Common myeloid progenitor, CD34-positive (primary cell): ENCODE measurements around the gene NAT10.

Experiments used
- CTCF ChIA-PET: fragments of 350-600 bp; sonication (Branson Sonifier 250); formaldehyde crosslinking; loops from one replicate; lab custom pipeline; 2021; ENCODE audit warnings: antibody characterized with exemption; lab: Charles Lee
- POLR2A ChIA-PET: fragments of 350-600 bp; sonication (Branson Sonifier 250); formaldehyde crosslinking; loops from one replicate; lab custom pipeline; 2021; ENCODE audit warnings: antibody characterized with exemption; lab: Charles Lee
- DNase-seq, 3 donors: peaks; one replicate each; pipeline versions ENCODE4 v3.0.0 to v3.0.0-alpha.2; 2013
- H3K27ac ChIP-seq, 2 experiments: 1 replicate in 1 of 2; 2 replicates in 1 of 2; pipeline ENCODE4 v1.7.0; 2013; ENCODE audit warnings: inconsistent platforms in 2 of 2, low read length in 2 of 2, mild to moderate bottlenecking in 2 of 2, low read depth in 1 of 2, moderate library complexity in 1 of 2; ENCODE audit not compliant: severe bottlenecking in 2 of 2, insufficient read depth in 1 of 2, poor library complexity in 1 of 2
- H3K27me3 ChIP-seq, 5 experiments: replicated peaks in 2 of 5; 1 replicate in 3 of 5; 2 replicates in 2 of 5; pipeline versions ENCODE4 v1.6.1 to v1.7.0; 2013; ENCODE audit warnings: low read length in 4 of 5, mild to moderate bottlenecking in 2 of 5, moderate library complexity in 2 of 5, inconsistent platforms in 1 of 5; ENCODE audit not compliant: insufficient read depth in 5 of 5, control insufficient read depth in 4 of 5
- H3K36me3 ChIP-seq, 4 experiments: 1 replicate in 2 of 4; 2 replicates in 2 of 4; pipeline versions ENCODE4 v1.6.1 to v1.7.0; 2013; ENCODE audit warnings: low read length in 3 of 4, control low read depth in 1 of 4, mild to moderate bottlenecking in 1 of 4; ENCODE audit not compliant: control insufficient read depth in 4 of 4, insufficient read depth in 4 of 4
- H3K4me1 ChIP-seq, 4 experiments: 1 replicate in 3 of 4; 2 replicates in 1 of 4; pipeline versions ENCODE4 v1.6.1 to v1.7.1; 2013; ENCODE audit warnings: low read length in 3 of 4, mild to moderate bottlenecking in 3 of 4, control low read depth in 1 of 4, inconsistent platforms in 1 of 4, moderate library complexity in 1 of 4; ENCODE audit not compliant: control insufficient read depth in 4 of 4, insufficient read depth in 4 of 4; ENCODE audit errors: control extremely low read depth in 1 of 4
- H3K4me3 ChIP-seq, 7 experiments: 1 replicate in 4 of 7; 2 replicates in 3 of 7; pipeline versions ENCODE4 v1.5.1 to v1.7.0; 2013; ENCODE audit warnings: mild to moderate bottlenecking in 7 of 7, low read length in 6 of 7, moderate library complexity in 6 of 7, inconsistent platforms in 2 of 7, low read depth in 2 of 7, control low read depth in 1 of 7; ENCODE audit not compliant: insufficient read depth in 4 of 7, control insufficient read depth in 1 of 7; ENCODE audit errors: extremely low read depth in 1 of 7
- H3K9me3 ChIP-seq, 5 experiments: 1 replicate in 4 of 5; 2 replicates in 1 of 5; pipeline versions ENCODE4 v1.6.1 to v1.7.1; 2013; ENCODE audit warnings: low read length in 4 of 5, mild to moderate bottlenecking in 2 of 5, inconsistent platforms in 1 of 5, low read depth in 1 of 5, moderate library complexity in 1 of 5; ENCODE audit not compliant: control insufficient read depth in 4 of 5, insufficient read depth in 2 of 5; ENCODE audit errors: control extremely low read depth in 1 of 5
- WGBS: methylation state at CpG from one replicate; pipeline ENCODE4 v1.1.5; 2013; ENCODE audit not compliant: insufficient coverage; 5-methylcytosine and 5-hydroxymethylcytosine counted together

The NAT10 gene

DNA sequence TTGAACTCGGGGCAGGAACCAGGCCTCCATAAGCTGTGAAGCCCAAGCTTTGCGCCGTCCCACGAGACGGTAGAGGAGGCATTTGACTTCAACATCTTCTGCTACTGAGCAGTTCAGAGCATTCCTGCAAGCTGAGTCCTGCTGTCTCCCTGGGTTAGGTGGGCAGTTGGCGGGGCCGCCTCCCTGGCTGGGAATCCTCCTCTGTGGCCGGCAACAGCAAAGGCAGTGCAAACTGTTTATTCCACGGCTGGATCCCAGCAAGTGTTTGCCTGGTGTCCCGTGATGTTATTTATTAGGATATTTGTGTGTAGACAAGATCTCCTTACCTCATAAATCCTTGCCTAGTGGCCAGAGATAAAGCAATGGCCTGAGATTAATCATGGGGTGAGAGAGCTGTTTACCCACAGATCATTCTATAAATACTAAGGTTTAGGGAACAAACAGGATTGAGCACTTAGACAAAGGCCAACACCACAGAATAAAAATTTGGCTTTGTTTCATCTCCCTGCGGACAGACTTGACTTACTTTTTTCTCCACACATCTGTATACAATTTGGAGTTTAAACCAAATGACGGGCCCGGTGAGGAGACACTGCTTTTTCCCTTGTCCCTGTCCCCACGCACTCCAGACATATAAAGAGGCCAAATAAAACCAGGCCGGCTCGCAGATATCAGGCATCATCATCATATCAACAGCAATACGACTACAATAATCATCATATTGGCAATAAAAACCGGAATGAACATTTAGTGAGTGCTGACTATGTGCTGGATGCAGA lies 63.4 kb downstream of the NAT10 start:
- DNase-seq, result no peak
- Histone ChIP-seq H3K4me1 (peaks cover 0 to under 1% (median 0%) of the 10 kb centered on the region in 4 experiments), H3K9me3 (no peaks in the 10 kb centered on the region), H3K4me3 (no peak overlapping the region), H3K27me3 (no peaks in the 10 kb centered on the region), H3K36me3 (peaks cover 0 to 3% (median 0%) of the 10 kb centered on the region in 4 experiments), H3K27ac (no peak overlapping the region)
- WGBS, result 85% methylated on average over 12 of the region's 18 CpGs
- ChIA-PET POLR2A (no interaction called here), CTCF (interaction anchor here (1.0 to 10.4 kb wide), 4 partner anchors 16 to 187 kb away, joined by 3 to 89 read pairs (median 4); partner anchors contain the start of gene ABTB2)

DNA sequence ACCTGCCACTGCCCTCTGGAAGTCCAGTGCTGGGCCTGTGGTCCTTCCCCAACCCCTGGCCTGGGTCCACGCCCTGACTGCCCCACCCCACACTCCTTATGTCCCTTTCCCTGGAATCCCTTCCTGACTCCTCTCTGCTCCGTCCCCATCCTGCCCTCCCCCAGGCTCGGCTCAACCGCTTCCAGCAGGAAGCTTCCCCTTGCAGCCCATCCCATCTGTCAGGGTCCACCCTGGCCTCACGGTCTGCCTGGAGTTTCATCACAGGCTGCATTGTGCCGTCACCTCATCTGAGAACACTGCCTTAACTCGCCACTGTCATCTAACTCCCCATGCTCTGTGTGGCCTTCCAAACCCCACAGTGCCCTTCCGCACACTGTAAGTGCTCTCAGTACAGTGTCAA lies 64.3 kb downstream of the NAT10 start:
- CTCF ChIA-PET, result interaction anchor here (1.0 to 10.4 kb wide), 8 partner anchors 9 to 298 kb away, joined by 3 to 89 read pairs (median 5); partner anchors contain the start of gene ABTB2
- Histone ChIP-seq H3K4me1 (peaks cover 0 to 6% (median 4%) of the 10 kb centered on the region in 4 experiments), H3K27ac (no peak overlapping the region), H3K36me3 (peaks cover 0 to 3% (median 0%) of the 10 kb centered on the region in 4 experiments), H3K27me3 (no peaks in the 10 kb centered on the region), H3K4me3 (no peak overlapping the region), H3K9me3 (no peaks in the 10 kb centered on the region)
- no peak for DNase-seq
- 91% methylated on average over 8 of the region's 8 CpGs for WGBS
- POLR2A ChIA-PET, result no interaction called here

DNA sequence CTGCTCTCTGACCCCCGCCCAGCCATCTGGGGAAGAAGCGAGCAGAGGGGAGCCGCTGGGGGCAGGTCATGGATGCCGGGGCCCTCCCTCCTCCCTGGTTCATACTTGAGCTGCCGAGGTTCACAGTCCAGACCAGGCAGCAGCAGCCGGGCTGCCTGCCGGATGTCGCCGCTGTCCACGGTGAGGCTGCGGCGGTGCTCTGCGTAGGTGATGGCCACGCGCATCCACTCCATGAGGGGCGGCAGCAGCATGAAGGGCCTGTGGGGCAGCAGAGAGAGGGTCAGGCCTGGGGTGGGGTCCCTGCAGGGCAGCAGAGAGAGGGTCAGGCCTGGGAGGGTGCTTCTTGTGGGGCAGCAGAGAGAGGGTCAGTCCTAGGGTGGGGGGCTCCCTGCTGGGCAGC lies 67.6 kb downstream of the NAT10 start:
- Histone ChIP-seq H3K27me3 (no peaks in the 10 kb centered on the region), H3K9me3 (no peaks in the 10 kb centered on the region), H3K4me3 (no peak overlapping the region), H3K36me3 (peaks cover 0 to 3% (median 0%) of the 10 kb centered on the region in 4 experiments), H3K4me1 (peaks cover 0 to 21% (median 8%) of the 10 kb centered on the region in 4 experiments), H3K27ac (no peak overlapping the region)
- CTCF ChIA-PET, result interaction anchor here (0.7 to 10.4 kb wide), 7 partner anchors 12 to 320 kb away, joined by 3 to 89 read pairs (median 5); partner anchors contain the start of gene ABTB2
- WGBS, result 96% methylated on average over 16 of the region's 16 CpGs
- DNase-seq, result no peak
- POLR2A ChIA-PET, result no interaction called here

DNA sequence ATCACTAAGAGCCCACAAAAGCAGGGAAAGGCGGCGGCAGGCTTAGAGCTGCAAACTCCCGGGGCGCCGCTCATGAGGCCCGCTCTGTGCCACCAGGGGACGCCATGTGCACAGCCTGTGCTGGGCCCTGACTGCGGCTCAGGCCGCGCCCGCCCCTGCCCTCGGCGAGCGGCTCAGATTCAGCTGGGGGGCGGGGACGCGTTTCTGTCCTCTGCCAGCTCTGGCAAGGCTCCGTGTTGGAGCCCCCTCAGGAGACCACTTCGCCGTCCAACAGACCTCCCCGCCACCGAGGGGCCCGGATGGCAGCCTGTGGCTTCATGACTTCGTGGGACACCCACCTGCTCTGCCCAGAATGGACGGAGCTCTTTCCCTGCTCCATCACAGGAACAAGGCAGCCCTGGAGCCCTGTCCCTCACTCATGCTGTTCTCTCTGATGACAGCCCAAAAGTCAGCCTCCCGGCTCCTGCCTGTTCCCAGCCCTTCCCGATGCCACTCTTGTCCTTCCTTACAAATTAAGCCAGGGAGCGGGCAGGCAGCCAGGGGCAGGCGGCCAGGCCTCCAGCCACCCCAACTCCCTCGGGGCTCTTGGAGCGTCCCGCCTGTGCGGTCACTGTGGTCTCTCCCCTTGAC lies 69.1 kb downstream of the NAT10 start:
- POLR2A ChIA-PET, result interaction anchor here (0.6 kb wide), 1 partner anchor 34 kb away, joined by 4 read pairs; no protein-coding TSS in a partner anchor
- CTCF ChIA-PET, result interaction anchor here (0.6 to 10.4 kb wide), 38 partner anchors 10 to 712 kb away, joined by 3 to 89 read pairs (median 4); partner anchors contain the start of gene ABTB2
- WGBS, result 20% methylated on average over 31 of the region's 33 CpGs
- Histone ChIP-seq H3K36me3 (peaks cover 0 to 3% (median 0%) of the 10 kb centered on the region in 4 experiments), H3K27ac (no peak overlapping the region), H3K9me3 (no peaks in the 10 kb centered on the region), H3K27me3 (no peaks in the 10 kb centered on the region), H3K4me3 (peak overlapping the region in 4 of 7 experiments; percentile 23 to 63 (median 46)), H3K4me1 (peaks cover 0 to 21% (median 8%) of the 10 kb centered on the region in 4 experiments)
- DNase-seq, result peak; percentile 68 to 80 (median 77)

DNA sequence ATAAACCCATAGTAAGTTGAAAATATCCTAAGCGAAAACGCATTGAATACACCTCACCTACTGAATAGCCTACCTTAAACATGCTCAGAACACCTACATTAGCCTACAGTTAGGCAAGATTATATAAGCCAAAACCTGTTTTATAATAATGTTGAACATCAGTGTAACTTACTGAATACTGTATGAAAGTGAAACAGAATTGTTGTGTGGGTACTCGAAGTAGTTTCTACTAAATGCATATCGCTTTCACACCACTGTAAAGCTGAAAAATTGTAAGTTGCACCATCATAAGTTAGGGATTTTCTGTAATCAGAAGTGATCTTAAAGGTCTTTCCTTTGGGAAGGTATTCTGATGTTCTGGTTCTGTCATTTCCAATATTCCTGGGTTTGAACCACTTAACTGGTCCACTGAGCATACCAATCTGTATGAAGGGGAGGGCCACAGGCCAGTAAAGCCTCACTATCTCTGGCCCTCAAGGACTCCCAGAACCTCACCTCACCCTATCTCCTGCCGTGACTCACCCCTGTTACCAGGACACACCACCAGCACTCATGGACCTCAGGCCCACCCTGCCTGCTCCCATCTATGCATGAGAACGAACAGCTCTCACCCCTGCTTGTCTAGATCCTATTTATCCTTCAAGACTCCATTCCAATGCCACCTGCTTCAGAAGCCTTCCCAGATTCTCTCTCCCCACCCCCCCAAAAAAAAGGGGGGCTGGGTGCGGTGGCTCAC lies 70.0 kb downstream of the NAT10 start:
- Histone ChIP-seq H3K4me1 (peaks cover 0 to 21% (median 8%) of the 10 kb centered on the region in 4 experiments), H3K4me3 (no peak overlapping the region), H3K36me3 (peaks cover 0 to 3% (median 0%) of the 10 kb centered on the region in 4 experiments), H3K27me3 (no peaks in the 10 kb centered on the region), H3K9me3 (no peaks in the 10 kb centered on the region), H3K27ac (no peak overlapping the region)
- no peak for DNase-seq
- 100% methylated on average over 4 of the region's 7 CpGs for whole genome bisulfite sequencing
- POLR2A ChIA-PET, result no interaction called here
- CTCF ChIA-PET, result interaction anchor here (0.6 to 10.4 kb wide), 17 partner anchors 10 to 367 kb away, joined by 3 to 89 read pairs (median 6); partner anchors contain the start of gene ABTB2

DNA sequence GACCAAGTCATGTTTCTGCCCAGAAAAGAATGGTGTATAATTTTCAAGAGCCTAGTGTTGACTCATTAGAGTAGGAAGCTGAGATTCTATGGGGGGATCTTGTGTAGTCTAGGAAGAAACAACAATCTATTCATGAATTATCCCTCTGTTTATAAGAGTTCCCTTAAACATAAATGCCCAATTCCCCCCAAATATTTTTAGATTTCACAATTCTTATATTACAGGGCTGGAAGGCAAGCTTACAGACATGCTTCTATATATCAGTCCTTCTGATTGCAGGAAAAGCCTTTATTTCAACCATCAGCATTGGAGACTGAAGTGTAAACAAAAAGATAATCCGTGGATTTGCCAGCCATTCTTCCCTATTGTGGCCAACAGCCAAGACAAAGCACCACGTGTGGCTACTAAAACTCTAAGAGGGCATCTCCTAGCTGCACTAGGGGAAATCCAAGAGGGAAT lies 71.4 kb downstream of the NAT10 start:
- DNase-seq, result no peak
- ChIA-PET POLR2A (no interaction called here), CTCF (interaction anchor here (0.8 to 10.4 kb wide), 6 partner anchors 10 to 179 kb away, joined by 3 to 89 read pairs (median 6); partner anchors contain the start of gene ABTB2)
- H3K27ac ChIP-seq, result no peak overlapping the region
- no peaks in the 10 kb centered on the region for H3K36me3 ChIP-seq
- peaks cover 0 to 27% (median 8%) of the 10 kb centered on the region in 4 experiments for H3K4me1 ChIP-seq
- H3K27me3 ChIP-seq, result no peaks in the 10 kb centered on the region
- H3K9me3 ChIP-seq, result no peaks in the 10 kb centered on the region
- 90% methylated on average over 2 of the region's 2 CpGs for WGBS
- no peak overlapping the region for H3K4me3 ChIP-seq
